ENCODE measurements around the gene SFI1. TPM values are rescaled to one million over a fixed set of nuclear protein-coding genes. Genes with fewer than 3 reads are reported as not detected.

Gene SFI1
- total and polyA plus RNA-seq, 2 of the 8 experiments (the other 6 are each of a cell fraction or from before 2014, with no cell fraction given) = 10.4 to 30.1 TPM

DNA sequence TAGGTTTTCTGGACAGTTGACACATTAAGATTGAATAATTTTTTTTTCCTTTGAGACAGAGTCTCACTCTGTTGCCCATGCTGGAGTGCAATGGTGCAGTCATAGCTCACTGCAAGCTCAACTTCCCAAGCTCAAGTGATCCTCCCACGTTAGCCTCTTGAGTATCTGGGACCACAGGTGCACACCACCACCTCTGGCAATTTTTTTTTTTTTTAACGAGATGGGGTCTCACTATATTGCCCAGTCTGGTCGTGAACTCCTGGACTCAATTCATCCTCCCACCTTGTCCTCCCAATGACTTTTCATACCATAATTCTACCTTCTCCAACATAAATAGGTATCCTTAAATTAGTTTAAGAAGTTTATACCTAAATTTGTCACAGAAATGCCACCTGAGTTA lies 15.2 kb upstream of the SFI1 start (continued):
- TF ChIP-seq, protein P1, sequence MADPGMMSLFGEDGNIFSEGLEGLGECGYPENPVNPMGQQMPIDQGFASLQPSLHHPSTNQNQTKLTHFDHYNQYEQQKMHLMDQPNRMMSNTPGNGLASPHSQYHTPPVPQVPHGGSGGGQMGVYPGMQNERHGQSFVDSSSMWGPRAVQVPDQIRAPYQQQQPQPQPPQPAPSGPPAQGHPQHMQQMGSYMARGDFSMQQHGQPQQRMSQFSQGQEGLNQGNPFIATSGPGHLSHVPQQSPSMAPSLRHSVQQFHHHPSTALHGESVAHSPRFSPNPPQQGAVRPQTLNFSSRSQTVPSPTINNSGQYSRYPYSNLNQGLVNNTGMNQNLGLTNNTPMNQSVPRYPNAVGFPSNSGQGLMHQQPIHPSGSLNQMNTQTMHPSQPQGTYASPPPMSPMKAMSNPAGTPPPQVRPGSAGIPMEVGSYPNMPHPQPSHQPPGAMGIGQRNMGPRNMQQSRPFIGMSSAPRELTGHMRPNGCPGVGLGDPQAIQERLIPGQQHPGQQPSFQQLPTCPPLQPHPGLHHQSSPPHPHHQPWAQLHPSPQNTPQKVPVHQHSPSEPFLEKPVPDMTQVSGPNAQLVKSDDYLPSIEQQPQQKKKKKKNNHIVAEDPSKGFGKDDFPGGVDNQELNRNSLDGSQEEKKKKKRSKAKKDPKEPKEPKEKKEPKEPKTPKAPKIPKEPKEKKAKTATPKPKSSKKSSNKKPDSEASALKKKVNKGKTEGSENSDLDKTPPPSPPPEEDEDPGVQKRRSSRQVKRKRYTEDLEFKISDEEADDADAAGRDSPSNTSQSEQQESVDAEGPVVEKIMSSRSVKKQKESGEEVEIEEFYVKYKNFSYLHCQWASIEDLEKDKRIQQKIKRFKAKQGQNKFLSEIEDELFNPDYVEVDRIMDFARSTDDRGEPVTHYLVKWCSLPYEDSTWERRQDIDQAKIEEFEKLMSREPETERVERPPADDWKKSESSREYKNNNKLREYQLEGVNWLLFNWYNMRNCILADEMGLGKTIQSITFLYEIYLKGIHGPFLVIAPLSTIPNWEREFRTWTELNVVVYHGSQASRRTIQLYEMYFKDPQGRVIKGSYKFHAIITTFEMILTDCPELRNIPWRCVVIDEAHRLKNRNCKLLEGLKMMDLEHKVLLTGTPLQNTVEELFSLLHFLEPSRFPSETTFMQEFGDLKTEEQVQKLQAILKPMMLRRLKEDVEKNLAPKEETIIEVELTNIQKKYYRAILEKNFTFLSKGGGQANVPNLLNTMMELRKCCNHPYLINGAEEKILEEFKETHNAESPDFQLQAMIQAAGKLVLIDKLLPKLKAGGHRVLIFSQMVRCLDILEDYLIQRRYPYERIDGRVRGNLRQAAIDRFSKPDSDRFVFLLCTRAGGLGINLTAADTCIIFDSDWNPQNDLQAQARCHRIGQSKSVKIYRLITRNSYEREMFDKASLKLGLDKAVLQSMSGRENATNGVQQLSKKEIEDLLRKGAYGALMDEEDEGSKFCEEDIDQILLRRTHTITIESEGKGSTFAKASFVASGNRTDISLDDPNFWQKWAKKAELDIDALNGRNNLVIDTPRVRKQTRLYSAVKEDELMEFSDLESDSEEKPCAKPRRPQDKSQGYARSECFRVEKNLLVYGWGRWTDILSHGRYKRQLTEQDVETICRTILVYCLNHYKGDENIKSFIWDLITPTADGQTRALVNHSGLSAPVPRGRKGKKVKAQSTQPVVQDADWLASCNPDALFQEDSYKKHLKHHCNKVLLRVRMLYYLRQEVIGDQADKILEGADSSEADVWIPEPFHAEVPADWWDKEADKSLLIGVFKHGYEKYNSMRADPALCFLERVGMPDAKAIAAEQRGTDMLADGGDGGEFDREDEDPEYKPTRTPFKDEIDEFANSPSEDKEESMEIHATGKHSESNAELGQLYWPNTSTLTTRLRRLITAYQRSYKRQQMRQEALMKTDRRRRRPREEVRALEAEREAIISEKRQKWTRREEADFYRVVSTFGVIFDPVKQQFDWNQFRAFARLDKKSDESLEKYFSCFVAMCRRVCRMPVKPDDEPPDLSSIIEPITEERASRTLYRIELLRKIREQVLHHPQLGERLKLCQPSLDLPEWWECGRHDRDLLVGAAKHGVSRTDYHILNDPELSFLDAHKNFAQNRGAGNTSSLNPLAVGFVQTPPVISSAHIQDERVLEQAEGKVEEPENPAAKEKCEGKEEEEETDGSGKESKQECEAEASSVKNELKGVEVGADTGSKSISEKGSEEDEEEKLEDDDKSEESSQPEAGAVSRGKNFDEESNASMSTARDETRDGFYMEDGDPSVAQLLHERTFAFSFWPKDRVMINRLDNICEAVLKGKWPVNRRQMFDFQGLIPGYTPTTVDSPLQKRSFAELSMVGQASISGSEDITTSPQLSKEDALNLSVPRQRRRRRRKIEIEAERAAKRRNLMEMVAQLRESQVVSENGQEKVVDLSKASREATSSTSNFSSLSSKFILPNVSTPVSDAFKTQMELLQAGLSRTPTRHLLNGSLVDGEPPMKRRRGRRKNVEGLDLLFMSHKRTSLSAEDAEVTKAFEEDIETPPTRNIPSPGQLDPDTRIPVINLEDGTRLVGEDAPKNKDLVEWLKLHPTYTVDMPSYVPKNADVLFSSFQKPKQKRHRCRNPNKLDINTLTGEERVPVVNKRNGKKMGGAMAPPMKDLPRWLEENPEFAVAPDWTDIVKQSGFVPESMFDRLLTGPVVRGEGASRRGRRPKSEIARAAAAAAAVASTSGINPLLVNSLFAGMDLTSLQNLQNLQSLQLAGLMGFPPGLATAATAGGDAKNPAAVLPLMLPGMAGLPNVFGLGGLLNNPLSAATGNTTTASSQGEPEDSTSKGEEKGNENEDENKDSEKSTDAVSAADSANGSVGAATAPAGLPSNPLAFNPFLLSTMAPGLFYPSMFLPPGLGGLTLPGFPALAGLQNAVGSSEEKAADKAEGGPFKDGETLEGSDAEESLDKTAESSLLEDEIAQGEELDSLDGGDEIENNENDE (IDR thresholded peaks at IDR 0.05; ENCODE audit: insufficient replicate concordance, low read length) = no peak
- TF ChIP-seq RNF2 (IDR thresholded peaks at IDR 0.05; ENCODE audit: borderline replicate concordance, low read depth, low read length, missing control alignments, poor library complexity, severe bottlenecking) = no peak
- no peak for TF ChIP-seq CREB1 (IDR thresholded peaks at IDR 0.05)
- TF ChIP-seq HDAC2 (IDR thresholded peaks at IDR 0.05; ENCODE audit: borderline replicate concordance in 1 of 2, low read depth in 2 of 2, low read length in 2 of 2) = no peak
- TF ChIP-seq, protein P2, sequence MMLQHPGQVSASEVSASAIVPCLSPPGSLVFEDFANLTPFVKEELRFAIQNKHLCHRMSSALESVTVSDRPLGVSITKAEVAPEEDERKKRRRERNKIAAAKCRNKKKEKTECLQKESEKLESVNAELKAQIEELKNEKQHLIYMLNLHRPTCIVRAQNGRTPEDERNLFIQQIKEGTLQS (IDR thresholded peaks at IDR 0.05; ENCODE audit: insufficient read depth, low read depth, low read length) = no peak
- no peak for TF ChIP-seq GABPA (IDR thresholded peaks at IDR 0.05; ENCODE audit: borderline replicate concordance, insufficient read depth, low read length)
- no peak for TF ChIP-seq POU5F1 (IDR thresholded peaks at IDR 0.05; ENCODE audit: low read depth, low read length)
